RKO (cell line): ENCODE data around the gene TNFRSF12A.
A peak's percentile ranks its signal among the peaks of the same experiment; 100 is the strongest.

ENCODE experiments used
- DNase-seq: peaks from one replicate; pipeline ENCODE4 v3.0.0-alpha.2; 2016; ENCODE audit warnings: low spot score

TNFRSF12A gene

GRCh38 chr16:3012828-3013420, 7.2 kb upstream of the TNFRSF12A start, which contains the start of gene CLDN9:
TSS of gene CLDN9 (plus strand) at chr16:3012923. CDS start at chr16:3013363, 440 bp downstream.
- DNase-seq: no peak

GRCh38 chr16:3013491-3013951, 6.6 kb upstream of the TNFRSF12A start:
- DNase-seq: no peak

- no peak for DNase-seq
These were observed 6.0 kb upstream of the TNFRSF12A start for GRCh38 chr16:3013998-3014690.

GRCh38 chr16:3014971-3015370, 5.2 kb upstream of the TNFRSF12A start:
- no peak for DNase-seq

GRCh38 chr16:3015865-3016521, 4.2 kb upstream of the TNFRSF12A start:
- no peak for DNase-seq

GRCh38 chr16:3017344-3017743, 2.8 kb upstream of the TNFRSF12A start:
- DNase-seq: no peak

GRCh38 chr16:3017794-3018506, 2.2 kb upstream of the TNFRSF12A start, which contains the start of gene CLDN6:
TSS of gene CLDN6 (minus strand) at chr16:3018183. CDS start at chr16:3016021, 2,162 bp downstream.
- DNase-seq: no peak

GRCh38 chr16:3019594-3020246, 448 bp upstream of the TNFRSF12A start:
- no peak for DNase-seq

GRCh38 chr16:3020604-3021448, 658 bp downstream of the TNFRSF12A start:
- peak; percentile 97 for DNase-seq

GRCh38 chr16:3021449-3022207, 1.5 kb downstream of the TNFRSF12A start:
- peak; percentile 98 for DNase-seq

GRCh38 chr16:3022208-3022683, 2.1 kb downstream of the TNFRSF12A start:
- DNase-seq: peak; percentile 95

GRCh38 chr16:3022684-3023414, 2.7 kb downstream of the TNFRSF12A start:
- no peak for DNase-seq

- DNase-seq: peak; percentile 92
These were observed 3.2 kb downstream of the TNFRSF12A start for GRCh38 chr16:3023415-3023668.

GRCh38 chr16:3023669-3024478, 3.7 kb downstream of the TNFRSF12A start, which contains the start of the genes HCFC1R1 and THOC6:
TSS of gene HCFC1R1 (minus strand) at chr16:3023942. CDS start at chr16:3023941, 1 bp downstream.
TSS of gene THOC6 (plus strand) at chr16:3024035. CDS start at chr16:3024327, 292 bp downstream.
- peak; percentile 99 for DNase-seq

GRCh38 chr16:3025032-3026002, 5.1 kb downstream of the TNFRSF12A start:
- DNase-seq: no peak

- no peak for DNase-seq
These were observed 5.8 kb downstream of the TNFRSF12A start for GRCh38 chr16:3026003-3026378.
